ENCODE measurements around the gene VPS18.
A peak's percentile ranks its signal among the peaks of the same experiment; 100 is the strongest.

The VPS18 gene

GRCh38 chr15:40930430-40931299, 36.4 kb downstream of the VPS18 start:
- Histone ChIP-seq H3K36me3 (no peaks in the 10 kb centered on the region), H3K9me3 (no peaks in the 10 kb centered on the region), H3K4me1 (no peaks in the 10 kb centered on the region), H3K27me3 (peaks cover 39% of the 10 kb centered on the region), H3K4me3 (ENCODE audit: low read depth, low read length) (peak overlapping the region; percentile 55)
- peak; percentile 73 for TF ChIP-seq CTCF (IDR thresholded peaks at IDR 0.05; ENCODE audit: low read depth, low read length)
- peak; percentile 64 for DNase-seq

GRCh38 chr15:40931300-40932142, 37.3 kb downstream of the VPS18 start:
- no peak overlapping the region for H3K4me3 ChIP-seq (ENCODE audit: low read depth, low read length)
- H3K9me3 ChIP-seq: no peaks in the 10 kb centered on the region
- TF ChIP-seq CTCF (IDR thresholded peaks at IDR 0.05; ENCODE audit: low read depth, low read length): no peak
- no peaks in the 10 kb centered on the region for H3K36me3 ChIP-seq
- H3K27me3 ChIP-seq: peaks cover 38% of the 10 kb centered on the region
- no peaks in the 10 kb centered on the region for H3K4me1 ChIP-seq
- DNase-seq: no peak

GRCh38 chr15:40932156-40932555, 37.9 kb downstream of the VPS18 start:
- Histone ChIP-seq H3K27me3 (peaks cover 34% of the 10 kb centered on the region), H3K4me3 (ENCODE audit: low read depth, low read length) (no peak overlapping the region), H3K36me3 (no peaks in the 10 kb centered on the region), H3K4me1 (no peaks in the 10 kb centered on the region), H3K9me3 (no peaks in the 10 kb centered on the region)
- DNase-seq: no peak
- TF ChIP-seq CTCF (IDR thresholded peaks at IDR 0.05; ENCODE audit: low read depth, low read length): no peak

- Histone ChIP-seq H3K9me3 (no peaks in the 10 kb centered on the region), H3K4me3 (ENCODE audit: low read depth, low read length) (no peak overlapping the region), H3K36me3 (no peaks in the 10 kb centered on the region), H3K27me3 (peaks cover 31% of the 10 kb centered on the region), H3K4me1 (no peaks in the 10 kb centered on the region)
- DNase-seq: no peak
- TF ChIP-seq CTCF (IDR thresholded peaks at IDR 0.05; ENCODE audit: low read depth, low read length): no peak
Measured at GRCh38 chr15:40932649-40933516, 38.6 kb downstream of the VPS18 start.

- H3K36me3 ChIP-seq: no peaks in the 10 kb centered on the region
- no peak for DNase-seq
- no peak for TF ChIP-seq CTCF (IDR thresholded peaks at IDR 0.05; ENCODE audit: low read depth, low read length)
- H3K9me3 ChIP-seq: no peaks in the 10 kb centered on the region
- no peaks in the 10 kb centered on the region for H3K4me1 ChIP-seq
- H3K27me3 ChIP-seq: peaks cover 29% of the 10 kb centered on the region
- no peak overlapping the region for H3K4me3 ChIP-seq (ENCODE audit: low read depth, low read length)
Measured at GRCh38 chr15:40933517-40933902, 39.3 kb downstream of the VPS18 start.

All from BE2C (cell line).